Bronchial epithelial cell (primary cell): ENCODE data around the gene ARL15. TPM values are rescaled to one million over a fixed set of nuclear protein-coding genes. Genes with fewer than 3 reads are reported as not detected.

Experiments
- DNase-seq: peaks from one replicate; pipeline ENCODE4 v3.0.0-alpha.2; 2010; ENCODE audit warnings: low read depth
- FAIRE-seq: peaks from 2 replicates; lab custom pipeline; 2011; peaks lifted over from hg19 to GRCh38; lab: Jason Lieb, UNC
- H3K27me3 ChIP-seq: 2 replicates; pipeline ENCODE4 v1.5.1; 2011; ENCODE audit warnings: low read length; ENCODE audit not compliant: control insufficient read depth, insufficient read depth
- H3K36me3 ChIP-seq: 2 replicates; pipeline ENCODE4 v1.5.1; 2011; ENCODE audit warnings: low read length; ENCODE audit not compliant: control insufficient read depth, insufficient read depth
- H3K4me3 ChIP-seq: 2 replicates; pipeline ENCODE4 v1.5.1; 2011; ENCODE audit warnings: mild to moderate bottlenecking, low read depth, low read length, control low read depth
- CTCF ChIP-seq: IDR thresholded peaks from 2 replicates; pipeline ENCODE4 v1.5.1; 2011; ENCODE audit warnings: mild to moderate bottlenecking, moderate library complexity, low read length, control low read depth, inconsistent platforms; ENCODE audit not compliant: insufficient read depth, severe bottlenecking
- total RNA-seq: library from RNA; depleted of rRNA; stranded (reverse); fragments of >200 nt; gene quantifications from 2 replicates; pipeline ENCODE4 v1.2.1, GENCODE V29; 2014

Gene ARL15
- total RNA-seq, 1 donor from 2014 or later: 13.7 TPM

GRCh38 chr5:53879708-53880323 is 430.6 kb downstream of the ARL15 start:
- TF ChIP-seq CTCF: no peak
- no peaks in the 10 kb centered on the region for H3K27me3 ChIP-seq
- DNase-seq (no peak), FAIRE-seq (no peak)
- H3K36me3 ChIP-seq: no peaks in the 10 kb centered on the region
- H3K4me3 ChIP-seq: no peak overlapping the region

- TF ChIP-seq CTCF: no peak
- DNase-seq: no peak
- H3K36me3 ChIP-seq: no peaks in the 10 kb centered on the region
- H3K4me3 ChIP-seq: no peak overlapping the region
- H3K27me3 ChIP-seq: no peaks in the 10 kb centered on the region
- no peak for FAIRE-seq
Observed at GRCh38 chr5:53878015-53878414, 432.4 kb downstream of the ARL15 start.

GRCh38 chr5:53877243-53877642 is 433.1 kb downstream of the ARL15 start:
- no peak for FAIRE-seq
- no peak overlapping the region for H3K4me3 ChIP-seq
- H3K27me3 ChIP-seq: no peaks in the 10 kb centered on the region
- TF ChIP-seq CTCF: no peak
- DNase-seq: peak; percentile 45
- no peaks in the 10 kb centered on the region for H3K36me3 ChIP-seq

GRCh38 chr5:53874409-53874808 is 436.0 kb downstream of the ARL15 start:
- peak; percentile 24 for TF ChIP-seq CTCF
- H3K27me3 ChIP-seq: no peaks in the 10 kb centered on the region
- no peak overlapping the region for H3K4me3 ChIP-seq
- FAIRE-seq: peak; percentile 79
- no peaks in the 10 kb centered on the region for H3K36me3 ChIP-seq
- no peak for DNase-seq

- DNase-seq (no peak), FAIRE-seq (no peak)
- Histone ChIP-seq H3K4me3 (no peak overlapping the region), H3K36me3 (no peaks in the 10 kb centered on the region), H3K27me3 (no peaks in the 10 kb centered on the region)
- TF ChIP-seq CTCF: no peak
Observed at GRCh38 chr5:53873235-53873634, 437.1 kb downstream of the ARL15 start.

- DNase-seq: no peak
- no peak for FAIRE-seq
- Histone ChIP-seq H3K36me3 (no peaks in the 10 kb centered on the region), H3K4me3 (no peak overlapping the region), H3K27me3 (no peaks in the 10 kb centered on the region)
- TF ChIP-seq CTCF: no peak
Observed at GRCh38 chr5:53871775-53872174, 438.6 kb downstream of the ARL15 start.
